Heart left ventricle (tissue), 13 donors: ENCODE results near the gene COL23A1.

ENCODE experiments used
- CTCF ChIP-seq, 12 donors: fragments of 200-600 bp; sonication (generic) in 4 of 12; IDR thresholded peaks; one replicate each; pipeline versions ENCODE4 v1.5.0 to v1.8.0; 2018 to 2022; ENCODE audit warnings: antibody characterized with exemption in 12 of 12, mild to moderate bottlenecking in 5 of 12
- POLR2A ChIP-seq, 2 donors: fragments of 450-650 bp; IDR thresholded peaks; one replicate each; pipeline ENCODE4 v1.6.1; 2017; ENCODE audit warnings: antibody characterized with exemption in 2 of 2, mild to moderate bottlenecking in 2 of 2, moderate library complexity in 2 of 2
- donor health status: ischemic (EF 13 %, LVEDD 7.1; RV severe dilation, severe dysfunction).
- donor health status: DM: no; HTN: yes; CAD: no.
- donor health status: DM: no; HTN: no; CAD: no.
- donor health status: ischemic (EF 25% LVEDD 6.9; RV normal size, moderate dysfunction).
- donor health status: ischemic (EF 25% LVEDD 5.7; RV mildly dilated, moderate dysfunction).
- donor health status: ischemic (EF 35%, LVEDD 5.7; RV mildly dilated, moderate dysfunction).
- donor health status: nonischemic (EF 11% LVEDD 7.7; RV severe dilation, severe dysfunction).
- donor health status: DM: yes; HTN: yes; CAD: no.
- donor health status: PGD.
- donor health status: ischemic (EF 29% LVEDD 5.4; RV normal size, mild dysfunction).
- donor health status: nonischemic (EF 23%, LVEDD 6.1; RV moderate dilation, normal function).

DNA sequence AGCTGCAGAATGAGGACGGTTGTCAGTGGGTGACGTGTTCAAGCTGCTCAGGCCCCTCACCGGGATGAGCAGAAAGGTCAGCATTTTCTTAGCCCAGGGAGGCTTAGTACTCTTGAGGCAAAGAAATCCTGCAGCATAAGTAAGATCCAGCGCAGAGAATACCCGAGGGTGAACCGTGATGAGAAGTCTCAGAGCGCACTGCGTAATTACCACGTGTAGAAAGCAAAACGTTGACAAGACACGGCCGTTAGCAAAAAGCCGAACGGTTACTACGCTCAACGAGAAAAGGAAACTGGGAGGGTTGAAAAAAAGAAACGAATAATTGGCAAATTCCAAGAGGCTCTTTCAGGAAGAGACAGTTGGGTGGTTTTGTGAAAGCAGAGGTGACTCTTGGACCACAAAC is 104.0 kb downstream of the COL23A1 start:
- TF ChIP-seq CTCF (IDR thresholded peaks at IDR 0.05) (no peak), POLR2A (IDR thresholded peaks at IDR 0.05) (no peak)
